ENCODE measurements around the gene FAM131A. TPM values are rescaled to one million over a fixed set of nuclear protein-coding genes. Genes with fewer than 3 reads are reported as not detected.

Gene FAM131A
- total RNA-seq, 2 experiments from 2014 or later: 3.7 to 3.8 TPM

GRCh38 chr3:184341925-184342324 is 4.5 kb downstream of the FAM131A start:
- intact Hi-C loops (cut with micrococcal nuclease; ENCODE audit: unreplicated experiment): no loop called here
- Histone ChIP-seq H2AFZ (ENCODE audit: low read length) (no peak overlapping the region), H4K20me1 (ENCODE audit: insufficient read depth, low read length) (no peaks in the 10 kb centered on the region), H3K4me2 (ENCODE audit: low read length) (no peak overlapping the region), H3K27ac (ENCODE audit: low read depth, low read length, poor library complexity, severe bottlenecking) (no peak overlapping the region), H3K79me2 (ENCODE audit: insufficient read depth, low read depth, low read length) (no peaks in the 10 kb centered on the region), H3K4me1 (ENCODE audit: insufficient read depth, low read length, poor library complexity, severe bottlenecking) (no peaks in the 10 kb centered on the region), H3K9me2 (ENCODE audit: insufficient read depth, low read length) (no peaks in the 10 kb centered on the region), H3K9me3 (ENCODE audit: low read length) (no peaks in the 10 kb centered on the region), H3K36me3 (ENCODE audit: insufficient read depth, low read length) (no peaks in the 10 kb centered on the region), H3K4me3 (ENCODE audit: low read depth, low read length, poor library complexity, severe bottlenecking) (no peak overlapping the region)
- no peak for DNase-seq (ENCODE audit: low spot score)
- BruUV-seq (replicated peaks): no TSS peak
- no peak for TF ChIP-seq EZH2phosphoT487 (IDR thresholded peaks at IDR 0.05; ENCODE audit: borderline replicate concordance, low read depth, low read length)
- TF ChIP-seq CTCF (conservative IDR thresholded peaks at IDR 0.05; ENCODE audit: low read length): no peak
- ChIA-PET CTCF (ENCODE audit: unreplicated experiment) (no interaction called here), POLR2A (interaction anchor here (0.6 kb wide), 1 partner anchor 76 kb away, joined by 3 read pairs; no protein-coding TSS in a partner anchor)

GRCh38 chr3:184343200-184343876 is 5.9 kb downstream of the FAM131A start:
- CTCF ChIA-PET (ENCODE audit: unreplicated experiment): interaction anchor here (0.6 kb wide), 1 partner anchor 25 kb away, joined by 3 read pairs; no protein-coding TSS in a partner anchor
- TF ChIP-seq CTCF (conservative IDR thresholded peaks at IDR 0.05; ENCODE audit: low read length): no peak
- TF ChIP-seq EZH2phosphoT487 (IDR thresholded peaks at IDR 0.05; ENCODE audit: borderline replicate concordance, low read depth, low read length): no peak
- Histone ChIP-seq H2AFZ (ENCODE audit: low read length) (no peak overlapping the region), H3K79me2 (ENCODE audit: insufficient read depth, low read depth, low read length) (no peaks in the 10 kb centered on the region), H3K9me3 (ENCODE audit: low read length) (no peaks in the 10 kb centered on the region), H3K36me3 (ENCODE audit: insufficient read depth, low read length) (no peaks in the 10 kb centered on the region), H4K20me1 (ENCODE audit: insufficient read depth, low read length) (no peaks in the 10 kb centered on the region), H3K4me1 (ENCODE audit: insufficient read depth, low read length, poor library complexity, severe bottlenecking) (no peaks in the 10 kb centered on the region), H3K4me2 (ENCODE audit: low read length) (no peak overlapping the region), H3K27ac (ENCODE audit: low read depth, low read length, poor library complexity, severe bottlenecking) (no peak overlapping the region), H3K4me3 (ENCODE audit: low read depth, low read length, poor library complexity, severe bottlenecking) (no peak overlapping the region), H3K9me2 (ENCODE audit: insufficient read depth, low read length) (no peaks in the 10 kb centered on the region)
- no peak for DNase-seq (ENCODE audit: low spot score)
- POLR2A ChIA-PET: no interaction called here
- no TSS peak for BruUV-seq (replicated peaks)
- intact Hi-C loops (cut with micrococcal nuclease; ENCODE audit: unreplicated experiment): no loop called here

- TF ChIP-seq CTCF (conservative IDR thresholded peaks at IDR 0.05; ENCODE audit: low read length) (no peak), EZH2phosphoT487 (IDR thresholded peaks at IDR 0.05; ENCODE audit: borderline replicate concordance, low read depth, low read length) (no peak)
- CTCF ChIA-PET (ENCODE audit: unreplicated experiment): interaction anchor here (0.7 kb wide), 1 partner anchor 9 kb away, joined by 3 read pairs; no protein-coding TSS in a partner anchor
These were observed 7.3 kb downstream of the FAM131A start for GRCh38 chr3:184344579-184345316.

More at GRCh38 chr3:184344579-184345316, 7.3 kb downstream of the FAM131A start:
- no peak overlapping the region for H3K4me2 ChIP-seq (ENCODE audit: low read length)
- H3K9me3 ChIP-seq (ENCODE audit: low read length): no peaks in the 10 kb centered on the region
- no peaks in the 10 kb centered on the region for H3K4me1 ChIP-seq (ENCODE audit: insufficient read depth, low read length, poor library complexity, severe bottlenecking)
- no peak overlapping the region for H2AFZ ChIP-seq (ENCODE audit: low read length)
- no peak overlapping the region for H3K4me3 ChIP-seq (ENCODE audit: low read depth, low read length, poor library complexity, severe bottlenecking)
- no peaks in the 10 kb centered on the region for H3K9me2 ChIP-seq (ENCODE audit: insufficient read depth, low read length)
- H3K79me2 ChIP-seq (ENCODE audit: insufficient read depth, low read depth, low read length): no peaks in the 10 kb centered on the region
- no peak for DNase-seq (ENCODE audit: low spot score)
- H4K20me1 ChIP-seq (ENCODE audit: insufficient read depth, low read length): no peaks in the 10 kb centered on the region
- POLR2A ChIA-PET: no interaction called here
- H3K36me3 ChIP-seq (ENCODE audit: insufficient read depth, low read length): no peaks in the 10 kb centered on the region
- no peak overlapping the region for H3K27ac ChIP-seq (ENCODE audit: low read depth, low read length, poor library complexity, severe bottlenecking)
- intact Hi-C loops (cut with micrococcal nuclease; ENCODE audit: unreplicated experiment): no loop called here
- no TSS peak for BruUV-seq (replicated peaks)
